ENCODE measurements around the gene KIAA2012.

KIAA2012 gene

GRCh38 chr2:202113571-202114142 is 40.6 kb downstream of the KIAA2012 start:
- Histone ChIP-seq H3K9me3 (ENCODE audit: insufficient read depth, low read length, severe bottlenecking) (no peaks in the 10 kb centered on the region), H3K27ac (ENCODE audit: low read length) (no peak overlapping the region), H3K9ac (ENCODE audit: low read depth, low read length) (no peak overlapping the region), H3K36me3 (ENCODE audit: insufficient read depth, low read length) (no peaks in the 10 kb centered on the region), H3K4me3 (ENCODE audit: low read depth in 1 of 2, low read length in 2 of 2) (no peak overlapping the region), H2AFZ (ENCODE audit: low read depth, low read length) (no peak overlapping the region), H3K4me2 (ENCODE audit: insufficient read depth, low read length) (no peak overlapping the region), H3K79me2 (ENCODE audit: insufficient read depth, low read length) (no peaks in the 10 kb centered on the region), H4K20me1 (ENCODE audit: insufficient read depth, low read length) (no peaks in the 10 kb centered on the region), H3K4me1 (ENCODE audit: insufficient read depth, low read length) (no peaks in the 10 kb centered on the region), H3K27me3 (ENCODE audit: insufficient read depth, low read length, poor library complexity) (peaks cover 23% of the 10 kb centered on the region)
- no peak for TF ChIP-seq EZH2 (IDR thresholded peaks at IDR 0.05; ENCODE audit: borderline replicate concordance, low read depth, low read length, severe bottlenecking)
- TF ChIP-seq CTCF (IDR thresholded peaks at IDR 0.05; ENCODE audit: borderline replicate concordance, extremely low read depth, low read length, poor library complexity, severe bottlenecking), result no peak
- DNase-seq, result peak; percentile 12
- ATAC-seq (ENCODE audit: insufficient read depth, low read depth), result peak; percentile 62; the same call in 2 of the 3 replicates

DNA sequence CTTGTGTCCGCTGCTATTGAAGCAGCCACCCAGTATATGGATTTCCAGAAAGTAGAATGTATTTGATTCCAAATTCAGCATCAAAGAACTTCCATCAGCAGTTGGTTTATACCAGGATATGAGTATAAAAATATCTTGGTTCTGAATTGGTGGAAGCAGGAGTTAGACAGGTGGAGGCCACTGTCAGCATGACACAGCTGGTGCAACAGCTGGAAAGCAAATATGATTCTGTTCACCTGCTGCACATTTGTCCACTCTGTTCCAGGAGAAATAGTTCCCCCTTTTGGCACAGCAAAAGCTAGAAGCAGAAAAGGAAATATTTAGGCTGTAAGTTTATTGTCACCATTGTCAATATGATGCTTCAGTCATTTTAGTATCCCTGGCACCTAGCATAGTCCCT is 41.2 kb downstream of the KIAA2012 start:
- H3K9me3 ChIP-seq (ENCODE audit: insufficient read depth, low read length, severe bottlenecking), result no peaks in the 10 kb centered on the region
- peaks cover 17% of the 10 kb centered on the region for H3K27me3 ChIP-seq (ENCODE audit: insufficient read depth, low read length, poor library complexity)
- no peaks in the 10 kb centered on the region for H3K36me3 ChIP-seq (ENCODE audit: insufficient read depth, low read length)
- no peaks in the 10 kb centered on the region for H4K20me1 ChIP-seq (ENCODE audit: insufficient read depth, low read length)
- H3K27ac ChIP-seq (ENCODE audit: low read length), result no peak overlapping the region
- H3K9ac ChIP-seq (ENCODE audit: low read depth, low read length), result no peak overlapping the region
- no peak overlapping the region for H3K4me2 ChIP-seq (ENCODE audit: insufficient read depth, low read length)
- no peak overlapping the region for H3K4me3 ChIP-seq (ENCODE audit: low read depth in 1 of 2, low read length in 2 of 2)
- no peak overlapping the region for H2AFZ ChIP-seq (ENCODE audit: low read depth, low read length)
- no peak for ATAC-seq (ENCODE audit: insufficient read depth, low read depth)
- no peak for DNase-seq
- H3K79me2 ChIP-seq (ENCODE audit: insufficient read depth, low read length), result no peaks in the 10 kb centered on the region
- TF ChIP-seq CTCF (IDR thresholded peaks at IDR 0.05; ENCODE audit: borderline replicate concordance, extremely low read depth, low read length, poor library complexity, severe bottlenecking) (no peak), EZH2 (IDR thresholded peaks at IDR 0.05; ENCODE audit: borderline replicate concordance, low read depth, low read length, severe bottlenecking) (no peak)
- H3K4me1 ChIP-seq (ENCODE audit: insufficient read depth, low read length), result no peaks in the 10 kb centered on the region

DNA sequence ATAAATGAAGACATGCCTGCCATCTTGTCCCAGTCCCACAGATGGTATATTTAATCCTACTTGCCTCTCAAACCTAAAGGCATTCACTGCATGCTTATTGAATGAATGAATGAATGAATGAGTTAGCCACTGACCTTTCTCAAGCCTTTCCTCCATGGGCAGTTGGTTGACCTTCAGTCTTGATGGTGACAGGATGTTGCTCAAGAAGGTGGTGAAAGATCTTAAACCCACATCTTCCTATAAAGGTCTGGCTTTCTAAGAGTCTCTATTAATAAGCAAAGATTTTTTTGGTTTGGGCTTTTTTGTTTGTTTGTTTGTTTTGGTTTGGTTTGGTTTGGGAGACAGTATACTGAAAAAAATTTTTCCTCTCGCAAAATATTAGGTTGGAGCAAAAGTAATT is 41.7 kb downstream of the KIAA2012 start:
- Histone ChIP-seq H3K4me2 (ENCODE audit: insufficient read depth, low read length) (no peak overlapping the region), H3K27ac (ENCODE audit: low read length) (no peak overlapping the region)
- DNase-seq, result no peak

More for the DNA sequence above, 41.7 kb downstream of the KIAA2012 start:
- H3K27me3 ChIP-seq (ENCODE audit: insufficient read depth, low read length, poor library complexity), result peaks cover 15% of the 10 kb centered on the region
- no peak overlapping the region for H3K9ac ChIP-seq (ENCODE audit: low read depth, low read length)
- H3K4me1 ChIP-seq (ENCODE audit: insufficient read depth, low read length), result no peaks in the 10 kb centered on the region
- no peak overlapping the region for H3K4me3 ChIP-seq (ENCODE audit: low read depth in 1 of 2, low read length in 2 of 2)
- H3K9me3 ChIP-seq (ENCODE audit: insufficient read depth, low read length, severe bottlenecking), result no peaks in the 10 kb centered on the region
- no peak for ATAC-seq (ENCODE audit: insufficient read depth, low read depth)
- TF ChIP-seq EZH2 (IDR thresholded peaks at IDR 0.05; ENCODE audit: borderline replicate concordance, low read depth, low read length, severe bottlenecking) (no peak), CTCF (IDR thresholded peaks at IDR 0.05; ENCODE audit: borderline replicate concordance, extremely low read depth, low read length, poor library complexity, severe bottlenecking) (no peak)
- no peak overlapping the region for H2AFZ ChIP-seq (ENCODE audit: low read depth, low read length)
- H3K36me3 ChIP-seq (ENCODE audit: insufficient read depth, low read length), result no peaks in the 10 kb centered on the region
- no peaks in the 10 kb centered on the region for H4K20me1 ChIP-seq (ENCODE audit: insufficient read depth, low read length)
- no peaks in the 10 kb centered on the region for H3K79me2 ChIP-seq (ENCODE audit: insufficient read depth, low read length)

Data from DND-41 (cell line).